SHP77 treated with DMSO at 0.1 percent for 48 hours (cell line): ENCODE measurements around the gene CDH5.

Experiments
- DNase-seq: peaks from one replicate; lab custom pipeline; 2025; lab: John Stamatoyannopoulos, UW

The CDH5 gene

DNA sequence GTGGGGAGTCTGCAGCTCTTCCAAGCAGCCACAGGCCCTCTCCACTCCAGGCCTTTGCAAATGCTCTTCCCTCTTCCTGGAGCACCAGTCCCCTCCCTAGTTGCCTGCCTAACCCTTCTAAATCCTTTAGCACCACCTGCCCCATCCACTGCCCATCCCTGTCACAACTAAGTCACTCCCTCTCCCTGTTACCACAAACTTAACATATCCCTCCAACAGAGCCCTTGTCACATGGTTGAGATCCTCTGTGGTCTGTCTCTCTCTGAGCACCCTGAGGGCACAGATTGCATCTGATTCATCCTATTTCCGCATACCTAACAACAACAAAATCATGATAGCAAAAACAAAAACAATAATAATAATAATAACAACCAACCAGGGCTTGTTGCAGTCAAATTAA is 49.6 kb downstream of the CDH5 start:
- no peak for DNase-seq

DNA sequence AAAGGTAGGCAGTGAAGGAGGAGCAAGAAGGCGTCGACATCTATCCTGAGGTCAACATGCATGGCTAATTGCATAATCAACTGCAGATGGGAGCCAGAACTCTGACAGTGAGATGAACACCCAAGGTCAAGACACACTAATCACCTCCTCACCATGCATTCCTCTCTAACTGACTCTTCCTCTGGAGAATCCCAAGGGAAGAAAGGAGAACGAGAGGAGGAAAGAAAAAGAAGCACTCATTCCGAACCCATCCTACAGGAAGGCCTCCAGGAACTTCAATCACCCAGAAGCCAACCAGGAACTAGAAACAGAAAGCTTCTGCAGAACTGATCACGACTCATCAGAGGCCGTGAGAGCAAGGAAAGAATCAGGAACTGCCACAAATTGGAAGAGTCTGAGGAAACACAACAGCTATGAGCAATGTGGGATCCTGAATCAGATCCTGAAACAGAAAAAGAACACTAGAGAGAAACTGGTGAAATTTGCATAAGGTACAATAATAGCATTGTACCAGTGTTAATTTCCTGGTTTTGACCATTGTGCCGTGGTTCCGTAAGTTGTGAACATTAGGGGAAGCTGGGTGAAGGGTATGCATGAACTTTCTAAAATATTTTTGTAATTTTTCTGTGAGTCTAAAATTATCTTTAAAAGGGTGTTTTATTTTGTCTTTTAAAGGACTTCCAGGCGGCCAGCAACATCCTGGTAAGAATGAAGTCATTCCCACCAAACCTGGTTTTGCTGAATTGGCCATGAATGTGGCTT is 50.6 kb downstream of the CDH5 start:
- DNase-seq: no peak

DNA sequence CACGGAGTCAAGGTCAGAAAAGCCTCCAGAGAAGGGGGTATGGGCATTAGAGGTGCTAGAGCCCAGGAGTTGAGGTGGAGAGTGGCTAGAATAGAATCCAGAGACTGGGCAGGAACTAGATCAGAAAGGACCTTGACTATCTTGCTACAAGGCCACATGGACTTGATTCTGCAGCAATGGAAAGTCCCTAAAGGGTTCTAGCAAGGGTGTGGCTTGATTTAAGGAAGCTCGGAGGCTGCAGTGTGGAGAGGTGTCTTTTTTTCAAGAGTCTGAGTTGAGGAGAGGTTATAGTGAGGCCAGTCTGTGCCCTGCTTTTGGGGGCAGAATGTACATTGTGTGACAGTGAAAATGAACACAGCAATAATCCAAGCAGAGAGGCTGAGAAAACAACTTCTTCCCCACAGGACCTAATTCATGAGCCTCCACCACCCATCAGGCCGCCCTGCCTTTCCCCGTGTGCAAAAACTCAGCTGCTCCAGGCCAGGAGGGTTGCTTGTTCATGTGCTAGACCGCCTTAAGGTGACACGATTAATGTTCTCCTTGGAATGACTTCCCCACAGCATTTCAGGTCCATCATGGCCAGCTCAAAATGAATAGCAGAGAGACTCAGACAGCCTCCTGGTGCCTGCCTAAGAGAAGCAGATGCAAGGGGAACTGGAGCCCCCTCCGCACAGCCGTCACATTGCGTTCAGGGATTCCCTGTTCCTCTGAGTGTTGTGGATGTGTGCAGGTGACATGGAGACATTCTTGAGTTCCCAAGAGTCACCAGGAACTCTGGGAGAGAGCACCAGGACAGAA is 51.9 kb downstream of the CDH5 start:
- DNase-seq: no peak

DNA sequence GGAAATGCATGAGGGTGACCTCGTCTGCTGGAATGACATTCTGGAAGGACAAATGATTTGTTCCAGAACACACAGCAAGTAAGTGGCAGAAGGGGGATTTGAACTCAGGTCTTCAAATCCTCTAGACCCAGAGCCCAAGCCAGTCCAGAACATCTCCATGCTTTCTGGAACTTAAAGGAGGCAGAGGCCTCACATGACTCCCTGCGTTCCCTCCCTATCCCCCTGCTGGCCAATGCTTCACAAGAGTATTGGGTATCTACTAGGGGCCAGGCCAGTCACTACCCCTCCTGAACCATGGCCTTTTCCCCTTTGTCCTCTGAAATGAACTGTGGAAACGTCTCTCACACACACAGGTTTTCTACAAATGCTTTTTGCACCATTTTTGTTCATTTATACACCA is 53.0 kb downstream of the CDH5 start:
- DNase-seq: no peak

DNA sequence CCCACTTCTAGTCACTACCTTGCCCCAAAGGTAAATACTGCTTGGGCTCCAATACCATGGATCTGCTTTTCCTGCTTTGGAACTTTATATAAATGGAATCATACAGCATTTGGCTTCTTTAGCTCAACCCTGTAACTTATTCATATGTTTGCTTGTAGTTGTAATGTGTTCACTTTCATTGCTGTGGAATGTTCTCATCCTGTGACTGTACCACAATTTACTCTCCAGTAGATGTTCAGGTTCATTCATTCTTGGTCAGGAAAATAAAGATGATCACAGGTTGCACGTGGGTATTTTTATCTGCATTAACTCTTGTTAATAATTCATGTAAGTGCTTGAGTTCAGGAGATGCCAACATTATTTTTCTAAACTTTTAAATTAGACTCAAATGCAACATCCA is 53.9 kb downstream of the CDH5 start:
- DNase-seq: no peak

DNA sequence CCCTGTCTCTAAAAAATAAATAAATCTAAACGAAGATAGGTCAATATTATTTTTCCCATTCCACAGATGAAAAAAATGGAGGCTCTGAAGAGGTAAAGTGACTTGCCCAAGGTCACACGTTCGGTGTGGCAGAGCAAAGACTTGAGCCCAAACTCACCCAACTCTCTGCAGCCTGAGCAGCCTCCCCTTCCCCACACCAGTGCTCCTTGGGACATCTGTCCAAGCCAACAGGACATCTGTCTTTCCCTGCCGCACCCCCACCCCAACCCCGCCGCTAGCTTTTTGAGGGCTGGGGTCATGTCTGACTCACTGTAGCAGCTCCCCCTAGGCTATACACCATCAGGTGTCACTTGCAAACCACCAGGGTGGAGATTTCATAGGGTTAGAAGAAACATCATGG is 55.4 kb downstream of the CDH5 start:
- no peak for DNase-seq

DNA sequence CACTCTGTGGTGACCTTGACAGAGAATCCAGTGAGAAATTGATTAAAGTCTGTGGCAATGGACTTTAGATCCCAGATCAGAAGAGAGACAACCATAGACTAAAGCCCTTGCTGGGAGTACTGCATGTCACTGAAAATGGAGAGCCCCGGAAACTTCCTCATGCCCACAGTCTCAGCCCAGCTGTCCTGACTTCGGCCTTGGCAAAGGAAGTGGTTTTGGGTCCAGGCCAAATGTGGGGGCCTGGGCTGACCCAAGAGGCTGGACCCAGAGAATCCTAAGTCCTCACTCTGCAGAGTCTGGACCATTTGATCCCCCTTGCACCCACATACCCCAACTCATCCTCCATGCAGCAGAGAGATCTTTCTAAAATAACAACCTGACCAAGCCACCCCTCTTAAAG is 55.9 kb downstream of the CDH5 start:
- no peak for DNase-seq

DNA sequence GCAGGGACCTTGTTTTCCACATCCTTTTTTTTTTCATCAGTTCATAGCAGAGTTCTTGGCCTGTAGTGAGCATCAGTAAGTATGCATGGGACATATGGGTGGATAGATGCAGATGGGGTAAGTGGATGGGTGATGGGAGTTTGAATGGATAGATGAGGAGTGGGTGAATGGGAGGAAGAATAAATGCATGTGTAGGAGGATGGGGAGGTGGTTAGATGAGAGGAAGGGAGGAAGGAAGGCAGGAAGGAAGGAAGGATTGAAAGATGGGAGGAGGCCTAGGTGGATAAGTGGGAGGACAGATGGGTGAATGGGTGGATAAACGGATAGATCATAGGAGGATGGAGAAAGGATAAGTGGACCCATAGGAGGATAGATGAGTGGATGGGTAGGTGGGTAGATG is 56.7 kb downstream of the CDH5 start:
- DNase-seq: no peak

DNA sequence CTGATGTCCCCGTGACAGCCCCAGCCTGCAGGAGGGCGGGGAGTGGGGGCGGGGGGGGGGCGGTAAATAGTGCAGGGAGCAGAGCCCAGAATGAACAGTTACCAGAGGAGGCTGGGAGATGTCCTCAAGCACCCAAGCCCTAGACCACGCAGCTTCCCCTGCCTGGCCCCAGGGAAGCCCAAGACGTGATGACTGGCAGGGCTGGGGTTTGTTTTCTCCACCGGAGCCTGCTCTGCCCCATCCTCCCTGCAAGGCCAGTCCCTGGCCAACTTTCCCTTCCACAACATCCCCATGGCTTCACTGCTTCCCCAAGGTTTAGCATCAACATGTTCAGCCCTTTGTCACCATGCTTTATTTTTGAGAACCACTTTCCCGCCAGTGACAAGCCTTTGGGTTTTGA is 59.2 kb downstream of the CDH5 start:
- DNase-seq: no peak

DNA sequence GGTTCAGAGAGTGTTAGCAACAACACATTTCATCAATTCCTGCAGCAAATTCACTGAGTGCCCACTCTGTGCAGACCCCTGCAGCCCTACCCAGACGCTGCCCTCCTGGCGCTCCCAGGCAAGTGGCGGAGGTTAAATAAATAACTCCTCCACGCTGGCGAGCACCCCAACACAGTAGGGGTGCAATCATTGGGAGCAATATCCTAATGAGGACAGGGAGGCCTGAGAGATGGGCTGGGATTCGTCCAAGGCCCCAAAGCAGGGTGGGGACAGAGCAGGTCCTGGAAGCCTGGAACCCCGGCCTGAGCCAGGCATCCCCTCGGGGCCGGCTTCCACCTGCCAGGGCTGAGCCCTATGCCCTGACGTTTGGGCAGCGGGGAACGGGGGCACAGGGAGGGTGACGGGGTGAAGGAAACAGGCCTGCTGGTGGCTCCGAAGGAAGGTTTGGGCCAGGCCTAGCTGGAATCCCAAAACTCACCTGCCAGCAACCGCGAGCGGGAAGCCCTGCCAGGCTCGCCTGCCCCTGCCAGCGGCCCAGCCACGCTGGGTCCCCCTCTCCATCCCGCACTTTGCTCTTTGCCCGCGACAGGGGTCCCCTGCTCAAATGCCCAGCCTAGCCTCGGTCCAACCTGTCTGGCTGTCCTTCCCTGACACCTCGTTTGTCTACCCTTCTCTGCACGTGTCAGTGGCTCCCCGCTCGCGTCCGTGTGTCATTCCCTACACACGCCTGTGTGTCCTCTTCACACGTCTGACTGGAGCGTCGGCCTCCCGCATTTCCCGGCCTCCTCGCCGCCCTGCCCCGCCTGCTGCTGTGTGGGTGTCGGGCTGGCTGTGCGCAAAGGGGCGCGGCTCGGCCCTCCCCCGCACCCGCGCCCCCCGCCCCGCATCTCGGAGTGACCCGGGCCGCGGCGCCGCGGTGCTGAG is 59.9 kb downstream of the CDH5 start:
- no peak for DNase-seq

DNA sequence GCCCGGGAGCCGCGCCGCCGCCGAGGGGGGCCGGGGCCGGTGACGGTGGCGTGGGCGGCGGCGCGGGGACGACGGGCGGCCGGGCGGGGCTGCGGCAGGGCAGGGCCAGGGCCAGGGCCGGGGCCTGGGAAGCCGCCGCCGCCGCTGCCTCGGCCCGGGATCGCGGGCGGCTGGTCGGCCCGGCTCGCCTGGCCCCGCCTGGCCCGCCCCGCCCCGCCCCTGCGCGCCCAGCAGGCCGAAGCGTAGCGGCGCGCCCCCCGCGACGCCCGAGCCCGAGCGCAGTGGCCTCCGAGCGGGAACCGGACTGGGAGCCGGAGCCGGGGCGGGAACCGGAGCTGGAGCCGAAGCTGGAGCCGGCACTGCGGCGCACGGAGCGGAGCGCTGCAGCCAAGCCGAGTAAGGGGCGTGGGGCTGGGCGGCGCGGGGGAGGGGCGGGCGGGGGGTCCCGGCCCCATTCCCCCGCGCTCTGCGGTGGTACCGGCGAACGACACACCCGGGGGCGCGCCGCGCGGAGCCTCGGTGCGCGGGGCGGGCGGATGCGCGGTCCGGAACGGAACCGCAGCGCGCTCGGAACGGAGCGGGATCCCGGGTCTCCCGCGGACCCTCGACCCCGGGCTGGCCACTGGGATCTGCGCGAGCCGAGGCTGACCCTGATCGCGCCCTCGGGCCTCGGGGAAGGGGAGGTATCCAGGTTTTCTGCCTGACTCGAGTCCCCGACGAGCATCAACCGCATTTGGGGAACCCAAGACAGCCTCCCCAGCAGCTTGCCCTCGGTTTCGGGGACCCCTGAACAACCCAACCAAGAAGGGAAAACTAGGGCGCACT is 60.8 kb downstream of the CDH5 start, which contains the start of gene BEAN1:
Gene BEAN1 (plus strand): TSS at position 260 of the 825 bp plus-strand sequence. CDS start 10,382 bp downstream, outside the sequence.
- no peak for DNase-seq

DNA sequence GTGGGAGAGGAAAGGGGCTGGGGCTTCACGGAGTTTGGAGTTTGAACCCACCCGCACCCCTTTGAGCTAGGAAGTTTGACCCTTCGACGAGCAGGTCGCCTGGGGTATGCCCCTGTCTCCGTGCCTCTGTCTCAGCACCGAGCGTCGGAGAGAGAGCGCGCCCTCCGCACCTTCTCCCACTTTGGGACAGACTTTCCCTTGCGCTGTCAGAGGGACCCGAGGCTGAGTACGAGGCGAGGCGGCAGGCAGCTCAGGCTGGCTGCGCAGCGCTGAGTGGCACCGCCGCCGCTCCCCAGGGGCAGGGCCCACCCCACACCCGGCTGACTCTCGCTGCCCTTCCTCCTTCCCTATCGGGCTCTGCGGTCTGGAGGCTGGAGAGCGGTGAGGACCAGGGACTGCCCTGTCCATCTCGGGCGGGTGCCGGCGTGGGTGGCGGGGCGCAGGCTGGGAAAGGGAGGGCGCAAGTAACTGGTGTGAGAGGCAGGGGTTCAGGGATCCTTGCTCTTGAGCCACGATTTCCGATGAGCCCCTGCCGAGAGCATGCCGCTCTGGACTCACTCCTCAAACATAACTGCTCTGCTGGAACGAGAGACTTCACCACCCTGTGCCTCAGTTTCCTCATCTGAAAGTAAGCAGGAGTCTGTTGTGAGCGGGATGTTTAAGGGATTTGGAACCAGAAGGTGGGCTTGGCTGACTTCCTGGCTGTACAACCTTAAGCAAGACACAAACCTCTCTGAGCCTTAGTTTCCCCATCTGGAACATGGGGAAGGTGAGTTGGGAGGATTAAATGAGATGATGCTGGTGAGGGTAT is 61.6 kb downstream of the CDH5 start:
- DNase-seq: no peak

DNA sequence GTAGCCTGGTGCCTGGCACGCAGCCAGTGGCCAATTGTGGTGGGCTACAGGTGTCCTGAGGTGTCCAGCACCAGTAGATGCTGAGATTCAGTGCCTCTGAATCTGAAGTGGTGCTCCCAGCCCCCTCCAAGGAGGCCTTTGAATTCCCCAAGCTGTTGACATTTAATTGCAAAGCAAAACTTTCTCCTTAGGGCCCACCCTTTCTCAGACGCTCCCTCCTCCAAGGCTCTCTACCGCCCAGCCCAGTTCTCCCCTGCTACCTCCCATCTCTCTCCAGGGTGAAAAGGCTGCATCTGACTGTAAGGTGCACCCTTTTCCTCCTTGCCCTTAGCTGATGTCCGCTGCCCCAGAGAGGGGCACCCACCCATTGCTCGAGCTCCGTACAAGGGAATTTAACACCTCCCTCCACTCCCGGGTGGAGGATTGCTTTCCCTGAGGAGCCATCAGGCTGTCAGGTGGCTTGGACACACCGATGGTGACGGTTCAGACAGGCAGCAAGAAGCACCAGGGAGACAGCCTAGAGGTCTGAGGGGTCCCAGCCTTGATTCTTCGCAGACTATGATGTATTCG is 62.3 kb downstream of the CDH5 start:
- DNase-seq: no peak

DNA sequence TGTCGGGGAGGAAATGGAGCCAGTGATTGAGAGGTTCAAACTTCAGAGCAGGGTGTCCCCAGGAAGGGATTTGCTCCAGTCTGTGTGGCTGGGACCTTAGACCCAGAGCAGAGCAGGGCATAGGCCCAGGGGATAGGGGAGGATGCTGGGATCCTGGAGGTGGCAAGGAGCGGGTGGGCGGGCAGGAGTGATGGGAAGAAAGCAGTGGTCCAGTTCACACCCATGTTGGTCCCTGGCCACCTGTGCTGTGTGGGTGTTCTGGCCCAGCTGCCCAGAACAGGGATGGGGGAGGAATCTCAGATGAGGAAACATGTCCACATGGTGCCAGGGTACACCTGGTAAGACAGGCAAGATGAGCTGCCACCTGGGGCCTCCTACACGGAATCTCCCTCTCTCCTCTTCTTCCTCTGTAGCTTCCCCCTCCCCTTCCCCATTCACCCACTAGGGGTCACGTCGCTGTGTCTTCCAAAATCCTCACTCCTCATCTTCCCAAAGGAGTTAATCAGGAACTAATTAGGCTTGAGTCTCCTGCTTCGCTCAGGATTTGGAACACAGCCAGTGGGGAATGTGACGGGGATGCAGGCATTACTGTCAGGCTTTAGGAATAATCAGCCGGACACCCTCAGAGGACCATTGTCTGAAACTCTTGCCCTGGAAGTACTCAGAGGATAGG is 62.9 kb downstream of the CDH5 start:
- DNase-seq: no peak

DNA sequence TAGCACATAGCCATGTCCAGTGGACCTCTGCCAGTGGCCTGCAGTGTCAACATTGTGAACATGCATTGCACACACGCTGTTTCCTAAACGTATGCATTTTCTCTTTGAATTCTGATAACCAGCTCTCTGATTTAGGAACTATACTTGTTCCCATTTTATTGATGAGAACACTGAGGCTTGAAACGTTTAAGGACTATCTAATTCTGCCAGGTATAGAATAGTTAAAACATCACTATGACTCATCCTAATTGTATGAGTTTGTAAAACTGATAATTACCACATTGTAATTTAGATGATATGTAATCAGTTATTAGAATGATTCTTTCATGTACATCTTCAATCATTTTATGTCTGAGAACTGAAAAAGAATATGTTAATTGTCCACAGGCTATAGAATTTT is 63.7 kb downstream of the CDH5 start:
- no peak for DNase-seq

DNA sequence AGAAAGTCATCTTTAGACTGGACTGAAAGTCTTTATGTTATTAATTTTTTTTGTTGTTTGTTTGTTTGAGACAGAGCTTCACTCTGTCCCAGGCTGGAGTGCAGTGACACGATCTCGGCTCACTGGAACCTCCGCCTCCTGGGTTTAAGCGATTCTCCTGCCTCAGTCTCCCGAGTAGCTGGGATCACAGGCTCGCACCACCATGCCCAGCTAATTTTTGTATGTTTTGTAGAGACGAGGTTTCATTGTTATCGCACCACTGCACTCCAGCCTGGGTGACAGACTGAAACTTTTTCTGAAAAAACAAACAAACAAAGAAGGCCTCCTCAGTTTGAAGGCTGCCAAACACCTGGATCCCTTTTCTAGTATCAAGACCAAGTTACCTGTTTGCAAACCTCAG is 65.3 kb downstream of the CDH5 start:
- DNase-seq: no peak

DNA sequence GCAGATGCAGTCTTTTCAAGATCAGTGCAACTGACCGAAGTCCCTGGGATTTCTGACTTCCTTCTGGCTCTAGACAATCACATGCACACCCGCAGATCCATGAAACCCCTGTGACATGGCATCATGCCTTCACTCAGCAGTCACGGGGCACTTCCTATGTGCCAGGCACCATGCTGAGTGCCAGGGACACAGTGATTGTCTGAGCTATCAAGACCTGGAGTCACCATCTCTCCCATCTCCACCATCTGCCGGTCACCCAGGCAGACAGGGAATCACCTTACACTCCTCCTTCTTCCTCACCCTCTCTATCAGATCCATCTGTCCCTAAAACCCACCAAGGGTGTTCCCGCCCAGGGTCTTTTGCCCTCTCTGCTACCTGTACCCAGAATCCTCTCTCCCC is 65.9 kb downstream of the CDH5 start:
- DNase-seq: no peak

DNA sequence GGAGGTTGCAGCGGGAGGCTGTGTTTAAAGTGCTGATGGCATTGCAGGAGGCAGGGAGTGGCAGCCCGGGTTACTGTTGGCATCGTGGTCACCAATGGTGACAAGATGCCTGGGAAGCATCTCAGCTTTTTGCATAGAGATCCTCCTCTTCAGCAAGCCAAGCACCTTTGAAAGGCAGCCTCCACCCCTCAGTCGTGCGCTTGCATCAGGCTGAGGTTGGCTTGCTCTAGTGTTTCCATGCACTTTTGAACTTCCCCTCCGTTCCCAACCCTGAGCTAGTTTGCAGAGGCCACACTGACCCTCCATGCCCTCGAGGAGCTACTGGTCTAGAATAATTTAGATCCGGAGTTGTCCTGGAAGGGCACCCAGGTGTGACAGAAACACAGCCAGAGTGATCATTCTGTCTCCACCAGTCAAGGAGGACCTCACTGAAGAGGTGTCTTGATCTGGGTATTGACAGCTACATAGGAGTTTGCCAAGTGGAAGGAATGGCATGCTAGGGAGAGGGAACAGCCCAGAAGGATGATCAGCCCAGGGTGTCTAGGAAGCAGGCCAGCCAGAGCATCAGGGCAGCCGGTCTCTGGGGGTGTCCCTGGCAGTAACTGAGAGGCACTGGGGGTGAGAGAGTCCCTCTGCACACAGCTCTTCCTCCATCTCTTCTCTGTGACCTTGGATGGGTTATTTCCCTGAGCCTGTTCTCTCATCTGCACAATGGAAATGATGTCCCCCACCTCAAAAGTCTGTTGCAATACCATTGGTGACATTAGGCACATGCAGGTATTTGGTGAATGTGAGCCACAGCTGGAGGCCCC is 68.3 kb downstream of the CDH5 start:
- no peak for DNase-seq

DNA sequence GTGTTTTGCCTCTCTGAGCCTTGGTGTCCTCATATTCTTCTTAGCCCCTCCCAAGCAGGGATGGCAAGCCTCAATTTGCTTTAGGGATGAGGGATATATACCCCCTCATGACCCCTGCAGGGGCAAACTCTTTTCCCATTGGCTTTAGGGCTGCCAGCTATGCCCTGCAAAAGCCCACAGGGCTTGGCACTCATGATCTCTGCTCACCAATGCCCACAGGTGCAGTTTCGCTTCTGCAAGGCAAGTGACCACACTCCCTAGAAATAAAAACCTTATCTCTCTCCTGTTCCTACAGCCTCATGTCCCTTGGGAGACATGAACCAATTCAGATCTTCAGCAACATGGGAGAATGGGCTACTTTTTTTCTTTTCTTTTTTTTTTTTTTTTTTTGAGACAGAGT is 69.4 kb downstream of the CDH5 start:
- no peak for DNase-seq
